GM10248 (cell line): ENCODE measurements around the gene OR52E6.

Experiments used
- CTCF ChIA-PET: fragments of 300-600 bp; sonication (Branson Sonifier 250); formaldehyde crosslinking; extraction: SDS; loops from one replicate; lab custom pipeline; 2021; ENCODE audit warnings: antibody characterized with exemption; lab: Yijun Ruan, JAX
- POLR2A ChIA-PET: fragments of 350-650 bp; sonication (Branson Sonifier 250); formaldehyde crosslinking; extraction: SDS; loops from one replicate; lab custom pipeline; 2020; ENCODE audit warnings: antibody characterized with exemption; lab: Yijun Ruan, JAX
- DNase-seq: peaks from one replicate; pipeline ENCODE4 v3.0.0; 2012; ENCODE audit errors: extremely low spot score
- CTCF ChIP-seq: IDR thresholded peaks from 2 replicates; pipeline ENCODE4 v1.5.1; 2012; ENCODE audit warnings: mild to moderate bottlenecking, low read depth; ENCODE audit errors: extremely low read depth, missing control alignments, control extremely low read depth

Gene OR52E6

GRCh38 chr11:5807580-5807979 lies 34.1 kb downstream of the OR52E6 start:
- POLR2A ChIA-PET, result no interaction called here
- TF ChIP-seq CTCF, result no peak
- CTCF ChIA-PET, result interaction anchor here (0.9 to 1.6 kb wide), 6 partner anchors 11 to 331 kb away, joined by 3 to 6 read pairs (median 3); partner anchors contain the start of genes TRIM5 and TRIM6
- DNase-seq, result no peak

GRCh38 chr11:5803982-5804381 lies 37.7 kb downstream of the OR52E6 start:
- no peak for TF ChIP-seq CTCF
- no peak for DNase-seq
- ChIA-PET POLR2A (no interaction called here), CTCF (interaction anchor here (1.4 kb wide), 1 partner anchor 204 kb away, joined by 6 read pairs; no protein-coding TSS in a partner anchor)

- ChIA-PET POLR2A (no interaction called here), CTCF (interaction anchor here (0.6 kb wide), 1 partner anchor 11 kb away, joined by 3 read pairs; no protein-coding TSS in a partner anchor)
- DNase-seq, result no peak
- no peak for TF ChIP-seq CTCF
These were observed 45.2 kb downstream of the OR52E6 start for GRCh38 chr11:5796541-5796940.

GRCh38 chr11:5791165-5791564 lies 50.5 kb downstream of the OR52E6 start, which contains the start of gene OR52N1:
Gene OR52N1, minus strand, starts transcription at chr11:5791265. Its CDS starts 2,449 bp downstream, at chr11:5788816.
- no peak for TF ChIP-seq CTCF
- ChIA-PET POLR2A (no interaction called here), CTCF (no interaction called here)
- no peak for DNase-seq
